Ecto neural progenitor cell (in vitro differentiated cells): ENCODE results near the gene PSD4.

Experiments used
- DNase-seq: peaks from one replicate; pipeline ENCODE4 v3.0.0-alpha.2; 2018; ENCODE audit warnings: low spot score

Gene PSD4

GRCh38 chr2:113142290-113142689 lies 31.5 kb upstream of the PSD4 start:
- DNase-seq = peak; percentile 9

DNA sequence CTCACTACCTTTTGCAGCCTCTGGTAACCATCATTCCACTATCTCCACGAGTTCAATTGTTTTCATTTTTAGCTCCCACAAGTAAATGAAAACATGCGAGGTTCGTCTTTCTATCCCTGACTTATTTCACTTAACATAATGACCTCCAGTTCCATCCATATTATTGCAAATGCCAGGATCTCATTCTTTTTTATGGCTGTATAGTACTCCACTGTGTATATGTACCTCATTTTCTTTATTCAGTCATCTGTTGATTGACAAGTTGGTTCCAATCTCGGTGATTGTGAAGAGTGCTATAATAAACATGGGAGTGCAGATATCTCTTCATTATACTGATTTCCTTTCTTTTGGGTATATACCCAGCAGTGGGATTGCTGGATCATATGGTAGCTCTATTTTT lies 29.5 kb upstream of the PSD4 start:
- DNase-seq = no peak

DNA sequence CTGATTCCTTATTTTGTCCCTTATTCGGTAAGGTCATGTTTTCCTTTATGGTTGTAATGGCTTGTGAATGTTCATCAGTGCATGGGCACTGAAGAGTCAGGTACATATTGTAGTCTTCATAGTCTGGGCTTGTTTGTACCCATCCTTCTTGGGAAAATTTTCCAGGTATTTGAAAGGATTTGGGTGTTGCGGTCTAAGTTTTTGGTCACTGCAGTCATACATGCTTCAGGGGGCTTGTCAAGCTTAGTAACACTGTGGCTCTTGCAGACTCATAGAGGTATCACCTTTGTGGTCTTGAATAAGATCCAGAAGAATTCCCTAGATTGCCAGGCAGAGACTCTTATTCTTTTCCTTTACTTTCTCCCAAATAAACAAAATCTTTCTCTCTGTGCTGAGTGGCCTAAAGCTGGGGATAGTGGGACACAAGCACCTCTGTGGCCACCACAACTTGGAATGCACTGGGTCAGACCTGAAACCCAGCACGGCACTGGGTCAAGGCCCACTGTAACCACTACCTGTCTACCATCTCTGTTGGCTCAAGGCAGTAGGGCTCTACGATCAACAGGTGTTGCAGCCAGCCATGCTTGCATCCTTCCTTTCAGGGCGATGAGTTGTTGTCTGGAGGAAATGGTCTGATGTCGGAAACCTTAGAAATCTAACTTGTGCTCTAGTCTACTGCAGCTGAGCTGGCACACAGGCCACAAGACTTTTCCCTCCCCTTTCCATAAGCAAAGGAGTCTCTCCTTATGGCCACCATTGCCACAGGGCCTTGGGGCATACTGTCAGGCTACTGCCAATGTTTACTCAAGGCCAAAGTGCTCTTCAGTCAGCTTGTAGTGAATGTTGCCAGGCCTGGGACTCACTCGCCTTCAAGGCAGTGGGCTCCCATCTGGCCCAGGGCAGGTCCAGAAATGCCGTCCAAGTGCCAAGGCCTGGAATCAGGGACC lies 24.9 kb upstream of the PSD4 start:
- DNase-seq = peak; percentile 30

- peak; percentile 10 for DNase-seq
Observed at GRCh38 chr2:113149553-113150257, 24.1 kb upstream of the PSD4 start.

DNA sequence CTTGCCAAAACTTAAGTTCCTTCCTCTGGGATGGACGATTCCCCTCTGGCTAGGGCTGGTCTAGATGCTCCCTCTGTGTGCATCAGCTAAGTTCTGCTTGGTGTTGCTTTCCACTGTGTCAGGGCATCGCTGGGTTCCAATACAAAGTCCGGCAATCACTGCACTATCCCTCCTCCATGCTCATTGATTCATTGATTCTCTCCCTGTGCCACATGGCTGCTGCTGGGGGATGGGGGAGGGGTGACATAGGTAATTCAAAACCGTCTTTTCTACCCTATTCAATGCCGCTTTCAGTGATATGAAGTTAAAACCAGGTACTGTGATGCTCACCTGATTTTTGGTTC lies 23.5 kb upstream of the PSD4 start:
- DNase-seq = peak; percentile 13

DNA sequence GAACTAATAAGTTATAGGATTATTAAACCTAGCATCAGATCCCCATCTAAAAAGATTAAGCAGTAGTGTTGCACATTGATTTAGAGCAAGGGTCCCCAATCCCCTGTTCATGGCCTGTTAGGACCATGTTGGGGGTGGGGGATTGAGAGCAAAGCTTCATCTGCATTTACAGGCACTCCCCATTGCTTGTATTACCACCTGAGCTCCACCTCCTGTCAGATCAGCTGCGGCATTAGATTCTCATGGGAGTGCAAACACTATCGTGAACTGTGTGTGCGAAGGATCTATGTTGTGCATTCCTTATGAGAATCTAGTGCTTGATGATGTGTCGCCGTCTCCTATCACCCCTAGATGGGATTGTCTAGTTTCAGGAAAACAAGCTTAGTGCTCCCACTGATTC lies 18.4 kb upstream of the PSD4 start:
- peak; percentile 17 for DNase-seq

DNA sequence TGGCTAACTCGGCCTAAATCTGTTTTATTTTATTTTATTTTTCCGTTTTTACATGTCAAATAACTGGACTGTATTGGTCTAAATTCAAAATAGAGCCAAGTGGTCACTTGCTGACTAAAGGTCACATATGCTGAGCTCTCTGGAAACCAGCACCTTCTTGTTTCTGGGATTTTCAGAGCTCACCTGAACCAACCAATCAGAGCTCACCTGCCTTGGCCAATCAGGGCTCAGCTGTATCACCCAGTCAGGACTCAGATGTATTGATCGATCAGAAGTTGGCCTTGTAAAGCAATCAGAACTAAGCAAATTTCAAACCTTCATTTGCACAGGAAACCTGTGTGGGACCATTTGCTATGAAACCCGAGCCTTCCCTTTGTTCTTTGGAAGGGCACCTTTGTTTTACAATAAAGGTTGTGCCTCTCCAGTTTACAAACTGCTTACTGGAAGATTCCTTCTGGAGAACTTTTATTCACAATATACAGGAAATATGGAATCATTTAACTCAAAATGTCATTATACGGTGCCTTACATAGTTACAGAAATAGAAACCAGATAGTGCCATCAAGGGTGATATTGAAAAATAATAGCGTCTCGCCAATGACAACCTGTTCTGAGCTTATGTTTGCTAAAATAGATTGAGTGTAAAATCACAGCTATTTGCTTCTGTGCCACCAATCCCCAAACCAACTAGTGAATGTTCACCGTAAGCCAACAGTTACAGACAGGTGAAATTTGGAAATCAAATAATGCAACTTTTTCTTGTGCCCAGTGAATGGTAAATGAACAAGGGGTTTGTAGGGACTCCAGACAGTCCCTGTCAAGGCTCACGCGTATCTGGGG lies 17.3 kb upstream of the PSD4 start:
- DNase-seq = peak; percentile 60

DNA sequence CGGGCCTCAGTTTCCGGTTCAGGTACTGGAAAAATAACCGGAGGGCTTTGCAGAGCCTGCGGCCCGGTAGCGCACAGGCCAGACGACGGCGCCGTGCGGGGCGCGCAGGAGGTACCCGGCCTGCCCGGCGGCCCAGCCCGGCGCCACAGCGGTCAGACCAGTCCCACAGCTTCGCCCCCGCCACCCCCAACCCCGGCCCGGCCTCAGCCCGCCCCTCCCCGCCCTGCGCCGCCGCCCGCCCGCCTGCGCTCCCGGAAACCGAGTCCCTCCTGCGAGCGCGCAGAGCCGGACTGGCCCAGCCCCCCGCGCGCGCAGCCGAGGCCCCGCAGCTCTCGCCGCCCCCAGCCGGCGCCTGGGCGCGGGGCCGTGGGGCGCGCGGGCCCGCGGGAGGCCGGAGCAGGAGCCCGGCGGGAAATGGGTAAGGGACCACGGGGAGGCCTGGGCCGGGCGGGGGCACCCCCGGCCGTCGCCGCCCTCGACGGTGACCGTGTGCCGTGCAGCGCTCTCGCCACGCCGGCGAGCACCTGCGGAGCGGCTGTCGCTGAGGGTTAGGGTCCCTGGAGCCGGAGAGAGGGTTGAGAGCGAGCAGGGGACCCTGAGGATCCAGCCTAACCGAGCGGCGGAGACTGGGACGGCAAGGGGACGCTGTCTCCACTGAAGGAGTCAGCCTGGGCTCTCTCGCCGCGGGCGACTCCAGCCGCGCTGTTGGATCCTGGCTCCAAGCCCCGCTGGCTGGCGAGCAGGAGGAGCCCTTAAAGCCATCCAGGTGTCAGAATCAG lies 16.5 kb upstream of the PSD4 start:
- DNase-seq = peak; percentile 76

DNA sequence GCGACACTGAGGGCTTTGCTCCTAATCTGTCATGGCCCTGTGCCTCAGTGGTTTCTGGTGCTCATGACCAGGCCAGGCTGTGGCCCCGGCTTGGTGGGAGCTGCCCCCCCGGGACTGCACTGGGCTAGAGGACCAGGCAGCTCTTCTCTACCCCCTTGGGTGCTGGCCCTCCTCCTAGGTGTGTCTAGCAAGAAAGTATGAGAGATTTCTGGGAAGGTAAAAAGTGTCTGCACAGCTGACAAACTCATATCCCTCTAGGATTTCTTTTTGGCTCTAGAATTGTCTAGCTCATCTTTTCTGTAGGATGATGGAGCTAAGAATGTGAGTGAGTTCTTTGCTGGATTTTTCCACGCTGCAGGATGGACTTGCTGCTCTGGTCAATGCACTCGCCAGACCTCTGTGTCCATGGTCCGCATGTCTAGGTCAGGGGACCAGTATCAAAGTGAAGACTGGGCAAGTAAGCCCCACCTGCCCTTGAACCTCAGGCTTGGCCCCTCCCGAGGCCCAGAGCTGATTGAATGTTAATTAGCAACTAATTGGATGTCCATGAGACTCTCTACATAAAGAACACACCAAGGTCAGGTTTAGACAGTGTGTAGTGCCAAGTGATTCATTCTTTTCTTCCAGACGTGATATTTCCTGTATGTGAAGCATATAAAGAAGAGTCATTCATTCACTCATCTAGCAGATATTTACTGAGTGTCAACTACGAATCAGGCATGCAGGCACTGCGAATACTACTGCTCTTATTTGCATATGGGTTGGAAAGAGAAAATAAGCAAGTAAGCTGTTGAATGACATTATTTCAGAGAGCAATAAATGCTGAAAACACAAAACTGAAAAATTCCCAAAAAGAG lies 15.6 kb upstream of the PSD4 start:
- peak; percentile 40 for DNase-seq

DNA sequence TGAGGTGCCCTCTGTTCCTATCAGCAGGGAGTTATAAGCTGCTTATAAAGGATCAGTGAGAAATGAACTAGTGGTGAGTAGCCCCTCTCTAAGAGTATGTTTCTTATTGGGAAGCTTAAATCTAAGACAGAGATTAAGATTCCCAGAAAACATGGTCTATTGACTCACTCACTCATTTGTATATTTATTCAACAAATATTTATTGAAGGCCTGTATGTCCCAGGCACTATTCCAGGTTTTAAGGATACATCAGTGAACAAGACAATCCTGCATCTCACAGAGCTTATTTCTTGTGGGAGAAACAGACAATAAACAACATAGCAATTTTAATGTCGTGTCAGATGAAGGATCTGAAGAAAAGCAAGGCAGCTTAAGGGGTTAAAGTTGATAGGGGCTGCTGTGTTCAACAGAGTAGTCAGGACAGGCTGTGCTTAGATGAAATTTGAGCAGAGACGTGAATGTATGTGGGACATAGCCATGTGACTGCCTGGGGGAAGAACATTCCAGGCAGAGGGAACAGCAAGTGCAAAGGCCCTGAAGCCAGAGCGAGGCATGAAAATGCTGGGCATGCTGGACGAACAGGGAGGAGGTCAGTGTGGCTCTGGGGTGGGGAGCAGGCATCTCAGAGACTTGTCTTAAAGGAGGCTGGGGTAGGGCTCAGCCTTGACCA lies 14.8 kb upstream of the PSD4 start:
- peak; percentile 40 for DNase-seq

DNA sequence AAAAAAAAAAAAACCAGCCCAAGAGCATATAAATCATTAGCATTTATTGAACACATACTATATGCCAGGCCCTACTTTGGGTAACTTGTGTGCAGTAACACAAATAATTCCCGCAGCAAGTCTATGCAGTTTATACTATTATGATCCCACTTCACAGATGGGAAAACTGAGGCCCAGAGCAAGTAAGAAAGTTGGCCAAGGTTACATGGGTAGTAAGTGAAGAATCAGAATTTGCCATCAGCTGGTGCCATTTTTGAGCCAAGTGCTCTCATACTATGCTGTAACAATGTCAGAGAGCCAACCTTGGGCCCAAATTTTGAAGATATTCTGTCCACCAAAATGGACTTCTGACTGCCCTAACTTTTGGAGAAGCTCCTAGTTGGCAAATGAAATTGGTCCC lies 13.5 kb upstream of the PSD4 start:
- DNase-seq = peak; percentile 3

DNA sequence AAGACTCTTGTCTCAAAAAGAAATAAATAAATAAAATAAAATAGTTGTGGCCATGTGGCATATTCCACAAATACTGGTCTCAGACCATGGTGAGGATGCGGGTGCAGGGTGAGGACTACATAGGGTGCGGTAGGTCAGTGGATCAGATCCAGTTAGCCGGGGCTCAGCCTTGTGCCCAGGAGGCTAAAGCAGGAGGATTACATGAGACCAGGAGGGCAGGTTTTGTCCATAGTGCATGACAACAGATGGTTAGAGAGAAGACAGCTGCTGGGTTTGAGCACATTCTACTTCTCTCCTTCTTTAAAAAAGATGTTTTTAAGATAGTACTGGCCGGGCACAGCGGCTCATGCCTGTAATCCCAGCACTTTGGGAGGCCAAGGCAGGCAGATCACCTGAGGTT lies 12.8 kb upstream of the PSD4 start:
- DNase-seq = peak; percentile 27

GRCh38 chr2:113162173-113162572 lies 11.6 kb upstream of the PSD4 start:
- DNase-seq = peak; percentile 23

GRCh38 chr2:113162869-113163268 lies 10.9 kb upstream of the PSD4 start:
- no peak for DNase-seq

DNA sequence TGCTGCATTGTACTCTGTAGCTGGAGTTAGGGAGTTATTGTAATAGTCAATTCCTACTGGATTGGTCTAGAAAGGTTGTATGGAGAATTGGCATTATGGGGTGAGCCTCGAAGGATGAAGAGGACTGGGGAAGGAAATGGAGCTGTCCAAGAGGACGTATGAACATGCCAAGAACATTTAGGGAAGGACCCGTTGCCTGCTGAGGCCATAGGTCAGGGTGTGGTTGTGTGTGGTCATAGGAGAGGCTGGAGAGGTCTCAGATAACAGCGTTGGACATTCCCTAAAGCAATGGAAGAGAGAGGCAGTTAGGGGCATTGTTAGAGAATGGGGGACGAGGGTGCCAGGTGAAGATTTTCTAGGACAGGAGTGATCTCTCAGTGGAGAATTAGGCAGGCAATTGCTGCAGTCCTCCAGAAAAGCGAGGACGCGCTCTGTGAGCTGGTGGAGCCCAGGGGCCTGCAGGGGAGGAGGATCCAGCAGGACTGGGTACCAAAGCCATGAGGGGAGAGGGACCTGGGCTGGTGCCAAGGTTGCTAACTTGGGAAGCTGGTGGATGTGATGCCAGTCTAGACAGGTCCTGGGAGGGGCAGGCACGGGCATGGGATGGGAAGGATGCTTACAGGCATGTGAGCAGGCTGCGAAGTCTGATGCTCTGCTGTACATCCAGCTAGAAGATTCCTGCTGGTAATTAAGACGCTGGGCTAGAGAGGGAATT lies 9.4 kb upstream of the PSD4 start:
- DNase-seq = peak; percentile 36

DNA sequence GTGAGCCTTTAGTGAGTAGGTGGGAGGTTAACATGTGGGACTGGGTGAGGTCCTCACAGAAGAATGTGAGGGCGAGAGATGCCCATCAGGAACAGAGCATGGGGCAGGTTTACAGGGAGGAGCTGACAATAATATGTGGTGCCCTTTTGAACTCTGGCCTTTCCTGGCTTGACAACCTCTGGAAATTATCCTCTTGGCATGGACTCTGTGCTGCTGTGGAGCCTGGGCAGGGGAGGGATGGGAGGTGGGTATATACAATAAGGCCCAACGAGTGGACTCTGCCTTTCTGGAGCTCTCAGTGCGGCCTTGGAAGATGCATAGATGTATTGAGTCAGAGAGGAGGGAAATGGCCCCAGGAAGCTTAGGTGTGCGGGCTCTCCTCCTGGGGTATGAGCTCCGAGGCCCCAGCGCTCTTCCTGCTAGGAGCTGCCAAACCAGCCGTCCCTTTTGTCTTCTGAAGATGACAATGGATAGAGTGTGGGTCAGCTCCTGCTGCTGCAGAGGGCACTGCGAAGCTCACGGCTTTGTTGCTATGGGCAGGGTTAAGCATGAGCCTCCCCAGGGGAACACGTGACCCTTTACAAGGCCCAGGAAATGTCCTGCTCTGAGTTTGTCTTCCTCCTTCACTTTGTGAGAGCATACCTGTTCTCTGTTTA lies 8.7 kb upstream of the PSD4 start:
- DNase-seq = no peak

DNA sequence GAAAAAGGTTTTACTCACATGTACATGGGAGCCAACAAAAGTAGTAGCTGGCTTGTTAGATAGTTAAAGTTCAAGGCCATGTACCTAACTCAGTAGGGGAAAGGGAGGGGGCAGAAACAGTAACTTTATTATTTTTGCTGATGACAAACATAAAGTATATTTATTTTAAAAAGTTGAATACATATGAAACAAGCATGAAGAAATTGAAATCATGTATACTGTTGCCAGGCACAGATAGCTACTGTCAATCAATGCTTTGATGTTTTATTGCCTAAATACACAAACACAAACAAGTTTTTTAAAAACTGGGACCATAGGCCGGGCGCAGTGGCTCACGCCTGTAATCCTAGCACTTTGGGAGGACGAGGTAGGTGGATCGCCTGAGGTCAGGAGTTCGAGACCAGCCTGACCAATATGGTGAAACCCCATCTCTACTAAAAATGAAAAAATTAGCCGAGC lies 7.6 kb upstream of the PSD4 start:
- no peak for DNase-seq

DNA sequence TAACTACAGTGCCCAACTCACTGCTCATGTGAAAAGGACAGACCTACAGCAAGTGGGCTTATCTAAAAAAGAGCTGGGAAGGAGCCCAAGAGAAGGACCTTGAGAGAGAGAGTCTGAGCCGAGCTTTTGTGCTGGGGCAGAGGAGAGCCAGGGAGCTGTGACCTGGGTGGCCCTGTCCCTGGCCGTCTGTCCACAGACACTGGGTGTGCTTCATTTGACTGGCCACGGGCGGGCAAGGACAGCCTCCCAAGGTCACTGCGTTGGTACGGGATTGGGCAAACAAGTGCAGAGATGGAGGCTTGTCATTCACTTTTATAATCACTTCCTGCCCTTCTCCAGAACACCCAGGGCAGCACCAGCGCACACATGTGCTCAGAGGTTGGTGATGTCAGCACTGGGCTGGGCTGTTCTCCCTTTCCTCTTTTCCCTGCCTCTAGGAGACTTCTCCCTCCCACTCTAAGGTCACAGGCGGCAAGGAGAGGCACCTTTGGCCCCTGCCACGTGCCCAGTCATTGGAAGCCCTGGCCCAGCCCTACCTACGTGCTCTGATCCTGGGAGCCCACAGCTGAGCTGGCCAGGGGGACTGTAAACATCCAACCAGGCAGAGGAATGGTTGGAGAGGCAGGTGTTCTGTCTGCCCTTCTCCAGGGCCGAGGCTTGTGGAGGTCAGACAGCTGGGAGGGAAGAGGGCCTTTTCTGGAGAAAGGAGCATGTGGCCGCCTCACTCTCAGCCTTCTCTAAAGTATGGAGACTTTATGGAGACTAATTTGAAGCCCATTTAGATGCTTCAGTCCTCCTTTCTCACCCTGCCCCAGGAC lies 6.4 kb upstream of the PSD4 start:
- DNase-seq = no peak
